ENCODE data around the gene LIPC. TPM values are rescaled to one million over a fixed set of nuclear protein-coding genes. Genes with fewer than 3 reads are reported as not detected.

LIPC gene
- total and polyA plus RNA-seq, 2 of the 4 experiments (the other 2 are of a cell fraction) = 0.07 TPM; not detected in 1

- no peaks in the 10 kb centered on the region for H3K27me3 ChIP-seq (ENCODE audit: control insufficient read depth, insufficient read depth, low read length)
- H4K20me1 ChIP-seq (ENCODE audit: insufficient read depth, low read length) = no peaks in the 10 kb centered on the region
- no peak overlapping the region for H4K8ac ChIP-seq (ENCODE audit: low read depth in 2 of 2, low read length in 2 of 2)
- no peak overlapping the region for H2AFZ ChIP-seq (replicated peaks; ENCODE audit: low read length, poor library complexity)
- DNase-seq (no peak), ATAC-seq (ENCODE audit: low read depth) (no peak)
- H2BK120ac ChIP-seq (ENCODE audit: low read depth, low read length) = peak overlapping the region; percentile 12; the same call in 1 of the 2 replicates
- no peak overlapping the region for H3K9ac ChIP-seq (ENCODE audit: low read depth, low read length)
- no peak overlapping the region for H2BK5ac ChIP-seq (ENCODE audit: low read depth, low read length, poor library complexity, severe bottlenecking)
- no peaks in the 10 kb centered on the region; the same call in 1 of the 2 replicates for H3K9me1 ChIP-seq (ENCODE audit: insufficient read depth, low read length)
- H3K36me3 ChIP-seq (ENCODE audit: control insufficient read depth, insufficient read depth, low read length) = no peaks in the 10 kb centered on the region
- no TSS peak for BruUV-seq (replicated peaks)
- in situ Hi-C loops (cut with MboI; ENCODE audit: low sequenced_read_pairs) = no loop called here
- no peak overlapping the region for H4K5ac ChIP-seq (ENCODE audit: low read depth, low read length)
- H3K4me1 ChIP-seq (ENCODE audit: control insufficient read depth, insufficient read depth, low read length) = peaks cover 2% of the 10 kb centered on the region; the same call in 1 of the 2 replicates
- ChIA-PET POLR2A (ENCODE audit: unreplicated experiment) (no interaction called here), CTCF (interaction anchor here (0.7 kb wide), 1 partner anchor 26 kb away, joined by 4 read pairs; no protein-coding TSS in a partner anchor)
- no peak overlapping the region for H4K91ac ChIP-seq (ENCODE audit: insufficient read depth, low read depth, low read length)
- no peak overlapping the region for H2BK15ac ChIP-seq (ENCODE audit: low read depth, low read length)
- WGBS, 2 experiments (ENCODE audit: extremely low coverage in 2 of 2, insufficient read length in 1 of 2) = 29% methylated on average over 1 of the region's 3 CpGs; no CpG with 5 or more reads in 1 of the 2 experiments
- intact Hi-C loops (cut with micrococcal nuclease) = no loop called here
- H2AK9ac ChIP-seq (replicated peaks; ENCODE audit: low read depth, low read length, poor library complexity) = no peak overlapping the region
- no peak overlapping the region for H3K56ac ChIP-seq (ENCODE audit: extremely low read depth, insufficient read depth, low read length)
- TF ChIP-seq MAZ (IDR thresholded peaks at IDR 0.05; ENCODE audit: borderline replicate concordance, low read depth, low read length) (no peak), RAD21 (IDR thresholded peaks at IDR 0.05; ENCODE audit: low read length) (no peak), BHLHE40 (IDR thresholded peaks at IDR 0.05; ENCODE audit: low read depth, low read length) (no peak)
- H2BK20ac ChIP-seq (ENCODE audit: low read depth, low read length) = peak overlapping the region; percentile 8; the same call in 1 of the 2 replicates
- H3K4ac ChIP-seq (ENCODE audit: low read depth, low read length) = no peak overlapping the region; the same call in 1 of the 2 replicates
- no peak overlapping the region; the same call in 1 of the 2 replicates for H3K18ac ChIP-seq (ENCODE audit: low read depth, low read length)
- 0 out of 2 replicates have a peak overlapping the region, but pooled peaks have one; percentile 5 for H2AK5ac ChIP-seq (ENCODE audit: low read depth, low read length)
- no peak overlapping the region for H3K14ac ChIP-seq (replicated peaks; ENCODE audit: low read depth, low read length)
- no peaks in the 10 kb centered on the region for H3K79me1 ChIP-seq (ENCODE audit: low read depth in 1 of 2, low read length in 2 of 2)
- no peak overlapping the region for H3K4me2 ChIP-seq (ENCODE audit: low read depth, low read length)
- no peaks in the 10 kb centered on the region for H3K9me3 ChIP-seq (ENCODE audit: control insufficient read depth, insufficient read depth, low read length)
- no peak overlapping the region for H3K23ac ChIP-seq (ENCODE audit: low read depth, low read length)
- dilution Hi-C loops (cut with HindIII; ENCODE audit: low sequenced_read_pairs, unreplicated experiment) = no loop called here
- no peak overlapping the region for H3K27ac ChIP-seq (ENCODE audit: insufficient read depth, low read length)
- no peak overlapping the region for H3K4me3 ChIP-seq (ENCODE audit: insufficient read depth, low read depth, low read length)
Observed at GRCh38 chr15:58483376-58483775, 51.6 kb downstream of the LIPC start.

Measured in IMR-90 (cell line).